Stimulated activated CD8-positive, alpha-beta memory T cell treated with anti-CD3 and anti-CD28 coated beads, Interleukin-7, amount 100 ng/mL, for 48 hours (primary cell): Measurements from ENCODE around the gene HHLA2.

Experiments
- DNase-seq, 2 donors: peaks; one replicate each; pipeline ENCODE4 v3.0.0-alpha.2; 2020; ENCODE audit warnings: low read depth in 1 of 2; ENCODE audit errors: extremely low read depth in 1 of 2

The HHLA2 gene

GRCh38 chr3:108391917-108392593 is 95.7 kb downstream of the HHLA2 start:
- no peak for DNase-seq

GRCh38 chr3:108393128-108393900 is 97.0 kb downstream of the HHLA2 start:
- DNase-seq: no peak

GRCh38 chr3:108394016-108394415 is 97.7 kb downstream of the HHLA2 start:
- DNase-seq: no peak

GRCh38 chr3:108394563-108394962 is 98.2 kb downstream of the HHLA2 start:
- DNase-seq: no peak

GRCh38 chr3:108396336-108396735 is 100.0 kb downstream of the HHLA2 start:
- no peak for DNase-seq

- DNase-seq: no peak
Measured at GRCh38 chr3:108398510-108398909, 102.2 kb downstream of the HHLA2 start.

- DNase-seq: no peak
Measured at GRCh38 chr3:108401836-108402235, 105.5 kb downstream of the HHLA2 start.

GRCh38 chr3:108403198-108403597 is 106.8 kb downstream of the HHLA2 start:
- DNase-seq: no peak

- no peak for DNase-seq
Measured at GRCh38 chr3:108403686-108404345, 107.5 kb downstream of the HHLA2 start.

GRCh38 chr3:108404368-108404767 is 108.0 kb downstream of the HHLA2 start:
- no peak for DNase-seq

- DNase-seq: no peak
Measured at GRCh38 chr3:108406063-108406660, 109.8 kb downstream of the HHLA2 start.

GRCh38 chr3:108406661-108407206 is 110.4 kb downstream of the HHLA2 start:
- DNase-seq: no peak

GRCh38 chr3:108407886-108408285 is 111.5 kb downstream of the HHLA2 start:
- no peak for DNase-seq

- no peak for DNase-seq
Measured at GRCh38 chr3:108408883-108409799, 112.8 kb downstream of the HHLA2 start.

GRCh38 chr3:108409800-108410178 is 113.4 kb downstream of the HHLA2 start:
- DNase-seq: no peak

GRCh38 chr3:108410531-108410984 is 114.2 kb downstream of the HHLA2 start:
- DNase-seq: no peak

- no peak for DNase-seq
Measured at GRCh38 chr3:108412121-108412750, 115.9 kb downstream of the HHLA2 start.

GRCh38 chr3:108414007-108414406 is 117.7 kb downstream of the HHLA2 start:
- no peak for DNase-seq

- DNase-seq: no peak
Measured at GRCh38 chr3:108415661-108416060, 119.3 kb downstream of the HHLA2 start.
